Naive B cell (primary cell): ENCODE results near the gene ASCL3. TPM values are rescaled to one million over a fixed set of nuclear protein-coding genes. Genes with fewer than 3 reads are reported as not detected.
A peak's percentile ranks its signal among the peaks of the same experiment; 100 is the strongest.
"Not testable (repeated sequence)": the region's sequence is repeated elsewhere in the genome, so short reads cannot be mapped to it uniquely, and the experiment has no call there.

Experiments
- ATAC-seq, 2 donors: fragments of 150-1000 bp; cut with Tn5 transposase; 2 replicates each; pipeline ENCODE4 v1.10.0; 2021; ENCODE audit warnings: low read depth in 2 of 2, mild to moderate bottlenecking in 2 of 2, moderate library complexity in 2 of 2
- DNase-seq: peaks from one replicate; pipeline ENCODE4 v3.0.0; 2022
- H3K27ac Mint-ChIP-seq, 6 donors: one replicate each; pipeline ENCODE4 v1.8.0; 2020 to 2022; ENCODE audit warnings: mild to moderate bottlenecking in 6 of 6, mixed read lengths in 6 of 6, moderate library complexity in 5 of 6, inconsistent platforms in 2 of 6
- H3K27me3 Mint-ChIP-seq, 3 donors: one replicate each; pipeline ENCODE4 v1.8.0; 2021 to 2022; ENCODE audit warnings: mixed read lengths in 3 of 3, mild to moderate bottlenecking in 1 of 3
- H3K36me3 Mint-ChIP-seq, 2 donors: one replicate each; pipeline ENCODE4 v1.8.0; 2020 to 2022; ENCODE audit warnings: mixed read lengths in 2 of 2, inconsistent platforms in 1 of 2, mild to moderate bottlenecking in 1 of 2
- H3K4me1 Mint-ChIP-seq, 3 donors: one replicate each; pipeline ENCODE4 v1.8.0; 2020 to 2022; ENCODE audit warnings: mixed read lengths in 3 of 3, inconsistent platforms in 1 of 3, mild to moderate bottlenecking in 1 of 3, moderate library complexity in 1 of 3
- H3K4me3 Mint-ChIP-seq, 8 donors: one replicate each; pipeline ENCODE4 v1.8.0; 2020 to 2022; ENCODE audit warnings: mild to moderate bottlenecking in 8 of 8, mixed read lengths in 8 of 8, moderate library complexity in 8 of 8, inconsistent platforms in 2 of 8
- H3K9me3 Mint-ChIP-seq, 7 donors: one replicate each; pipeline ENCODE4 v1.8.0; 2020 to 2022; ENCODE audit warnings: mixed read lengths in 7 of 7, mild to moderate bottlenecking in 5 of 7, inconsistent platforms in 2 of 7, moderate library complexity in 1 of 7
- polyA plus RNA-seq, 6 donors: library from polyadenylated mRNA; unstranded; fragments of 300-500 nt; fragmentation: Illumina TruSeq; gene quantifications; one replicate each; pipeline ENCODE4 v1.2.3, GENCODE V29; 2021; ENCODE audit warnings: low read depth in 6 of 6

The ASCL3 gene
- polyA plus RNA-seq, 6 donors from 2014 or later: not detected

- Mint-ChIP-seq H3K36me3 (peaks cover 0 to 10% of the 10 kb centered on the region in 2 donors), H3K4me3 (peak within 1 kb of the TSS; percentile 91 to 98 (median 97)), H3K4me1 (peaks cover 19 to 41% (median 25%) of the 10 kb centered on the region in 3 donors), H3K27ac (peak within 1 kb of the TSS; percentile 92 to 99 (median 98)), H3K9me3 (no peaks in the 10 kb centered on the region), H3K27me3 (no peaks in the 10 kb centered on the region)
- ATAC-seq (peak; percentile 78 to 80), DNase-seq (peak; percentile 84)
These were observed 21.8 kb upstream of the ASCL3 start, which contains the start of gene TMEM9B for GRCh38 chr11:8964324-8965320. Gene TMEM9B (minus strand): TSS chr11:8964442. CDS start chr11:8964313, 129 bp downstream.

DNA sequence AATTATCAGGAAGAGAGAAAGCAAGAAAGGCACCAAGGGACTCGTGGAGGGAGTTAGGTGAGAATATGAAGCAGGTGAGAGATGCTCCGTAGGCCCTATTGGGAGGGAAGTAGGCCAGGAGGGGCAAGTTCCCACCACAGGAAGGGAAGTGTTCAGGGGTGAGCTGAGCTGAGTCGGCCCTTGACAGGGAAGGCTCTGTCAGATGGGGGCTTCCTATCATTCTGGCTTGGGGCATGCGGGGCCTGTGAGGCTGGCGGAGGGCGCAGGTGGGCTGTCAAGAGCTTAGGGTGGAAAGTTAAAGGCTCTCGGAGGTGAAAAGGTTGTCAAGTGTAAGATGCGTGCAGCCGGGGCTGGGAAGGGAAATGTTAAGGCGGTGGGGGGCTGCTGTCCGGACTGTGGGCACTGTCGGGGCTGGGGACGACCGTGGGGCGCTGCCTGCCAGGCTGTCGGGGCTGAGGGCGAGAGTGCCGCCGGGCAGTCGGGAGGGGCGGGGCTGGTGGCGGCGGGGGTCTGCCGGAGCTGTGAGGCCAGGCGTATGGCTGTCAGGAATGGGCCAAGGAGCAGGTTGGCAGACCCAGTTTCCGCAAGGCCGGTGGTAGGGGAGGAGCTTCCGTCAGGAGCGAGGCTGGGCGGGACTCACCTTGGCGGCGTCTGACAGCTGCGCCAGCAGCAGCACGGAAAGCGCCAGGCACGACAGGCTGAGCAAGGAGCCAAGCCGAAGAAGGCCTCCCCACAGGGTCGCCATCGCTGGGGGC lies 20.9 kb upstream of the ASCL3 start:
- DNase-seq (peak; percentile 78), ATAC-seq (peak; percentile 71 to 74)
- H3K4me3 Mint-ChIP-seq: peak overlapping the region; percentile 91 to 98 (median 97)
- H3K27ac Mint-ChIP-seq: peak overlapping the region; percentile 92 to 99 (median 98)
- no peaks in the 10 kb centered on the region for H3K9me3 Mint-ChIP-seq
- H3K4me1 Mint-ChIP-seq: peaks cover 19 to 46% (median 25%) of the 10 kb centered on the region in 3 donors
- no peaks in the 10 kb centered on the region for H3K27me3 Mint-ChIP-seq
- H3K36me3 Mint-ChIP-seq: peaks cover 0 to 10% of the 10 kb centered on the region in 2 donors

- Mint-ChIP-seq H3K27me3 (no peaks in the 10 kb centered on the region), H3K27ac (peak overlapping the region in 3 of 6 donors; percentile 39 to 92 (median 45)), H3K36me3 (peaks cover 0 to 10% of the 10 kb centered on the region in 2 donors), H3K4me3 (peak overlapping the region; percentile 41 to 98 (median 84)), H3K4me1 (peaks cover 19 to 46% (median 25%) of the 10 kb centered on the region in 3 donors), H3K9me3 (no peaks in the 10 kb centered on the region)
- ATAC-seq (no peak), DNase-seq (no peak)
These were observed 20.0 kb upstream of the ASCL3 start for GRCh38 chr11:8962841-8963240.

DNA sequence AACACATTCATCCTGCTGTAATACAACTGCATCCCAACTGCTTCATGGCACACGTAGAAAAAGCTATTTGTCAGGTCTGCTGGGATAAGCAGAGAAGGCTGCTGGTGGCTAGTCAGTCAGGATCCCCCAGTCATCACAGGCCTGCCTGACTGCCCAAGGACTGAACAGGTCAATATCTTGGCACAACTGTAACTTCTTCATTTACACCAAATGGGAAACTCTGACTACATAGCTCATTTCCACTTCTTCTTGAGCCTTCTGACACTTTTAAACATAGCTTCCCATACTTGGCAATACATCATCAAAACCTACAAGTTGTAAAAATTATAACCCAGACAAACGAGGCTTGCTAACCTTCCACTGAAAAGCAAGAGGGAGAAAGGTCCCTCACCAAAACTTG lies 18.6 kb upstream of the ASCL3 start:
- H3K4me1 Mint-ChIP-seq: peaks cover 19 to 46% (median 25%) of the 10 kb centered on the region in 3 donors
- ATAC-seq: no peak
- peak overlapping the region in 3 of 6 donors; percentile 42 to 81 (median 69) for H3K27ac Mint-ChIP-seq
- no peaks in the 10 kb centered on the region for H3K9me3 Mint-ChIP-seq
- H3K27me3 Mint-ChIP-seq: no peaks in the 10 kb centered on the region
- no peak for DNase-seq
- H3K4me3 Mint-ChIP-seq: peak overlapping the region in 1 of 8 donors; percentile 9
- H3K36me3 Mint-ChIP-seq: peaks cover 0 to 10% of the 10 kb centered on the region in 2 donors

GRCh38 chr11:8959546-8960166 lies 16.8 kb upstream of the ASCL3 start:
- Mint-ChIP-seq H3K36me3 (peaks cover 0 to 16% of the 10 kb centered on the region in 2 donors), H3K27ac (peak overlapping the region in 4 of 6 donors; percentile 24 to 78 (median 51)), H3K9me3 (no peaks in the 10 kb centered on the region), H3K27me3 (no peaks in the 10 kb centered on the region), H3K4me1 (peaks cover 15 to 36% (median 19%) of the 10 kb centered on the region in 3 donors), H3K4me3 (peak overlapping the region in 1 of 8 donors; percentile 68)
- no peak for ATAC-seq
- DNase-seq: peak; percentile 12

GRCh38 chr11:8956860-8957259 lies 14.0 kb upstream of the ASCL3 start:
- H3K27ac Mint-ChIP-seq: no peak overlapping the region
- DNase-seq: no peak
- H3K36me3 Mint-ChIP-seq: peaks cover 5 to 13% of the 10 kb centered on the region in 2 donors
- no peak overlapping the region for H3K4me3 Mint-ChIP-seq
- no peaks in the 10 kb centered on the region for H3K9me3 Mint-ChIP-seq
- peaks cover 0 to 18% (median 9%) of the 10 kb centered on the region in 3 donors for H3K4me1 Mint-ChIP-seq
- ATAC-seq: no peak
- no peaks in the 10 kb centered on the region for H3K27me3 Mint-ChIP-seq

GRCh38 chr11:8948886-8949285 lies 6.1 kb upstream of the ASCL3 start:
- peaks cover 0 to under 1% (median 0%) of the 10 kb centered on the region in 3 donors for H3K4me1 Mint-ChIP-seq
- peak overlapping the region in 1 of 6 donors; percentile 57 for H3K27ac Mint-ChIP-seq
- ATAC-seq (no peak), DNase-seq (no peak)
- no peaks in the 10 kb centered on the region for H3K27me3 Mint-ChIP-seq
- H3K9me3 Mint-ChIP-seq: no peaks in the 10 kb centered on the region
- H3K36me3 Mint-ChIP-seq: peaks cover 10 to 23% of the 10 kb centered on the region in 2 donors
- no peak overlapping the region for H3K4me3 Mint-ChIP-seq

DNA sequence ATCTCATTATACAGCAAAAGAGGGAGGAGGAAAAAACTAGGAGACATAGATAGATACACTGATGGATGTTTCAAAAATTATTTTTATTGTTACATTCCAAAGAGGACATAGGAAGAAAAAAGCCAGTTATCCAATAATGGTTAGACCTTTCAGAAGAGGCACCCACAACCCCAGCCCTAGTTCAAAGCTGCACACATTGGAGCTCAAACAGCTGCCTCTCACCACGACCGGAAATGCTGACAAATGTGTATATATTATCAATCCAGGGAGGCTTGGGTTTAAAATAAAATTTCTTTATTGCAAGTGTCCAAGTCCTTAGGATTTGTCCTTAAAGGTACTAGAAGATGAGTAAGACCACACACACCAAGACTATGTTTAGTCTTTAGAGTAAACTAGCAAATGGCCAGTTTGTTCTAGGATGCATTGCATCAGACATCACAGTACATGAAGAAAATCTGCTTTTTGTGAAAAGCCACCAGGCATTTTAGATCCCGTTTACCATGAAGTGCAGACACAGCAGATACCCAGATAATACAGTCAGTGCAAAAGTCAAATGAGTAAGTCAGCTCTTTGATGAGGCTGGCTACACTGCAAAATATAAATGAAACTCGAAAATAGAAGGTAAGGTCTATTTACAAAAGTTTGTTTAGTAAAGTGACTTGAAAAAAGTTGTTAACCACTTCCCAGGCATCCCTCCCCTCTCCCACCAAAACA lies 4.6 kb upstream of the ASCL3 start:
- H3K36me3 Mint-ChIP-seq: peaks cover 8 to 20% of the 10 kb centered on the region in 2 donors
- no peaks in the 10 kb centered on the region for H3K9me3 Mint-ChIP-seq
- H3K4me3 Mint-ChIP-seq: no peak overlapping the region
- H3K4me1 Mint-ChIP-seq: no peaks in the 10 kb centered on the region
- no peak for DNase-seq
- ATAC-seq: no peak
- H3K27me3 Mint-ChIP-seq: no peaks in the 10 kb centered on the region
- peak overlapping the region in 1 of 6 donors; percentile 40 for H3K27ac Mint-ChIP-seq

DNA sequence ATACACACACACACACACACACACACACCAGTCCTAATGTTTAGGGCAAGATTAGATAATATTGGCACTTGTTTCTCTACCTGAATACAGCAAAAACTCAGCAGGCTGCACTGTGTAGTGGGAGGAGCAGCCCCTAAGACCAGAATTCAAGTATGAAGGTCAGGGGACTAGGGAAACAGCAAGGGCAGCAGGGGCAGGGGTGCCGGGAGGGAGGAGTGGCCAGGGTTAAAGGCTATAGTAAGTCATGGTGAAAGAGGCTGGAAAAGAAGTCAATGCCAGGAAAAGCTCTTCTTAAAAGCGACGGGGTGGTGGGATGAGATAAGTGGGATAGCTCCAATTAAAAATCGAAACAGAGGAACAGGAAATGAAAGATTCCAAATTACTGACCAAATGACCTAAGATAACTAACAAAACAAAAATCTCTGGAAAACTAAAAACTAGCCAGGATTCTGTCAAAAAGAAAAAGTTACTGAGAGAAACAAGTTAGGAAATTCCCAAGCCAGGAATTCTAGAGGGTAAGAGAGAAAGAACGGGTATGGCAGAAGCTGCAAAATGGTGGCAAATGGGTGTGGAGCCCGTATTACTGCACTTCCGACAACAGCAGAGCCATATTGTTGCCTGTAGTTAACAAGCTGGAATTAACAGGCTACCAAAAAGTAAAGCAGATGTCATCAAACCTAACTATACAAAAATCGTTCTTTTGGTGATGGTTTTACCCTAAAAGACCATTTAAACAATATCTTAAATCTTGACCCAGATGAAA lies 1.3 kb downstream of the ASCL3 start:
- ATAC-seq: no peak
- DNase-seq: no peak
- Mint-ChIP-seq H3K4me3 (no peak overlapping the region), H3K27me3 (no peaks in the 10 kb centered on the region), H3K36me3 (no peaks in the 10 kb centered on the region), H3K27ac (no peak overlapping the region), H3K9me3 (no peaks in the 10 kb centered on the region), H3K4me1 (no peaks in the 10 kb centered on the region)

- H3K9me3 Mint-ChIP-seq: no peaks in the 10 kb centered on the region
- H3K4me1 Mint-ChIP-seq: no peaks in the 10 kb centered on the region
- no peak for ATAC-seq
- DNase-seq: no peak
- H3K36me3 Mint-ChIP-seq: no peaks in the 10 kb centered on the region
- no peaks in the 10 kb centered on the region for H3K27me3 Mint-ChIP-seq
- no peak overlapping the region for H3K27ac Mint-ChIP-seq
- H3K4me3 Mint-ChIP-seq: no peak overlapping the region
These were observed 5.2 kb downstream of the ASCL3 start for GRCh38 chr11:8937659-8938058.

DNA sequence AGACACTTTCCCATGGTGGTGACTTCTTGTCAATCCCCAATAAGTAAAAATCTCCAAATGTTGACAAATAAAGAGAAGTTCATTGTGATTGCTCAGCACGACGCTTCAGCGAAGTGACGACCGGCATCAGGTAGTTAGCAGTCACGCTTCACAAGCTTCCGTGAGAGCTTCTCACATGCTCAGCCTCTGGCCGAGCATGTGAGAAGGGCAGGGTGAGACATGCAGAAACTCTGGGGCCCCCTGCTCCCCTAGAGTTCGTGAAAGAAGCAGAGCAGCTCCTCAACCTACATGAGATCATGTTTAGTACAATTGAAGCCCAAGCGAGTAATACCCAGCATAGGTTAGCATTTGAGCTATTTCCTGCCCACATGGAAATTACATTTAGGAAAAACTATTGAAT lies 5.7 kb downstream of the ASCL3 start:
- Mint-ChIP-seq H3K27ac (no peak overlapping the region), H3K9me3 (no peaks in the 10 kb centered on the region)

DNA sequence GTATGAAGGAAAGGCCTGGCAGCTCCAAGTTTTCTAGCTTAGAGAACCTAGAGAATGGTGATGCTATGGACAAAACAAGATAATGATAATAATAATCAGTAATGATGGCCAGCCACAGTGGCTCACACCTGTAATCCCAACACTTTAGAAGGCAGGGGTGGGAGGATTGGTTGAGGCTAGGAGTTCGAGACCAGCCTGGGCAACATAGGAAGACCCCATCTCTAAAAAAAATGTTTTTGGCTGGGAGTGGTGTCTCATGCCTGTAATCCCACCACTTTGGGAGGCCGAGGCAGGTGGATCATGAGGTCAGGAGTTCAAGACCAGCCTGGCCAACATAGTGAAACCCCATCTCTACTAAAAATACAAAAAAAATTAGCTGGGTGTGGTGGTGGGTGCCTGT lies 7.0 kb downstream of the ASCL3 start:
- H3K9me3 Mint-ChIP-seq, H3K4me3 Mint-ChIP-seq, ATAC-seq, H3K27me3 Mint-ChIP-seq, DNase-seq, H3K4me1 Mint-ChIP-seq, H3K36me3 Mint-ChIP-seq: not testable (repeated sequence)
- H3K27ac Mint-ChIP-seq: peak overlapping the region in 1 of 6 donors; percentile 26

More for the DNA sequence above, 5.7 kb downstream of the ASCL3 start:
- no peak overlapping the region for H3K4me3 Mint-ChIP-seq
- H3K27me3 Mint-ChIP-seq: no peaks in the 10 kb centered on the region
- H3K4me1 Mint-ChIP-seq: no peaks in the 10 kb centered on the region
- no peaks in the 10 kb centered on the region for H3K36me3 Mint-ChIP-seq
- ATAC-seq: peak in 1 of 2 donors; percentile 37
- DNase-seq: no peak
